ENCODE data around the gene NDUFAF8.

GRCh38 chr17:81212365-81212764 lies 26.8 kb upstream of the NDUFAF8 start:
- TF ChIP-seq CTCF (conservative IDR thresholded peaks at IDR 0.05; ENCODE audit: low read length) (no peak), EZH2phosphoT487 (IDR thresholded peaks at IDR 0.05; ENCODE audit: borderline replicate concordance, low read depth, low read length) (no peak)
